BE2C (cell line): ENCODE data around the gene KCNK5.

Source experiments
- DNase-seq: peaks from one replicate; pipeline ENCODE4 v3.0.0-alpha.2; 2020
- H3K27me3 ChIP-seq: fragments of 250-450 bp; sonication (Bioruptor Pico); 2 replicates; pipeline ENCODE4 v1.5.1; 2020; ENCODE audit warnings: mild to moderate bottlenecking
- H3K36me3 ChIP-seq: fragments of 250-450 bp; sonication (Bioruptor Pico); 2 replicates; pipeline ENCODE4 v1.5.1; 2020; ENCODE audit warnings: mild to moderate bottlenecking
- H3K4me1 ChIP-seq: fragments of 250-450 bp; sonication (Bioruptor Pico); 2 replicates; pipeline ENCODE4 v1.5.1; 2020
- H3K4me3 ChIP-seq: 2 replicates; pipeline ENCODE4 v1.5.1; 2011; ENCODE audit warnings: low read depth, low read length
- H3K9me3 ChIP-seq: fragments of 250-450 bp; sonication (Bioruptor Pico); 2 replicates; pipeline ENCODE4 v1.5.1; 2020
- TF ChIP-seq, protein P1 (sequence below): IDR thresholded peaks from 2 replicates; pipeline ENCODE4 v1.5.1; 2012; ENCODE audit warnings: mild to moderate bottlenecking, low read depth, low read length

KCNK5 gene

GRCh38 chr6:39261751-39262150, 32.5 kb upstream of the KCNK5 start:
- Histone ChIP-seq H3K36me3 (no peaks in the 10 kb centered on the region), H3K4me1 (no peaks in the 10 kb centered on the region), H3K4me3 (no peak overlapping the region), H3K9me3 (no peaks in the 10 kb centered on the region), H3K27me3 (no peaks in the 10 kb centered on the region)
- TF ChIP-seq, protein P1, sequence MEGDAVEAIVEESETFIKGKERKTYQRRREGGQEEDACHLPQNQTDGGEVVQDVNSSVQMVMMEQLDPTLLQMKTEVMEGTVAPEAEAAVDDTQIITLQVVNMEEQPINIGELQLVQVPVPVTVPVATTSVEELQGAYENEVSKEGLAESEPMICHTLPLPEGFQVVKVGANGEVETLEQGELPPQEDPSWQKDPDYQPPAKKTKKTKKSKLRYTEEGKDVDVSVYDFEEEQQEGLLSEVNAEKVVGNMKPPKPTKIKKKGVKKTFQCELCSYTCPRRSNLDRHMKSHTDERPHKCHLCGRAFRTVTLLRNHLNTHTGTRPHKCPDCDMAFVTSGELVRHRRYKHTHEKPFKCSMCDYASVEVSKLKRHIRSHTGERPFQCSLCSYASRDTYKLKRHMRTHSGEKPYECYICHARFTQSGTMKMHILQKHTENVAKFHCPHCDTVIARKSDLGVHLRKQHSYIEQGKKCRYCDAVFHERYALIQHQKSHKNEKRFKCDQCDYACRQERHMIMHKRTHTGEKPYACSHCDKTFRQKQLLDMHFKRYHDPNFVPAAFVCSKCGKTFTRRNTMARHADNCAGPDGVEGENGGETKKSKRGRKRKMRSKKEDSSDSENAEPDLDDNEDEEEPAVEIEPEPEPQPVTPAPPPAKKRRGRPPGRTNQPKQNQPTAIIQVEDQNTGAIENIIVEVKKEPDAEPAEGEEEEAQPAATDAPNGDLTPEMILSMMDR, result no peak
- DNase-seq, result no peak

- Histone ChIP-seq H3K4me3 (no peak overlapping the region), H3K4me1 (no peaks in the 10 kb centered on the region), H3K9me3 (no peaks in the 10 kb centered on the region), H3K27me3 (no peaks in the 10 kb centered on the region), H3K36me3 (no peaks in the 10 kb centered on the region)
- DNase-seq, result no peak
- TF ChIP-seq, protein P1, result no peak
Observed at GRCh38 chr6:39260953-39261352, 31.7 kb upstream of the KCNK5 start.

DNA sequence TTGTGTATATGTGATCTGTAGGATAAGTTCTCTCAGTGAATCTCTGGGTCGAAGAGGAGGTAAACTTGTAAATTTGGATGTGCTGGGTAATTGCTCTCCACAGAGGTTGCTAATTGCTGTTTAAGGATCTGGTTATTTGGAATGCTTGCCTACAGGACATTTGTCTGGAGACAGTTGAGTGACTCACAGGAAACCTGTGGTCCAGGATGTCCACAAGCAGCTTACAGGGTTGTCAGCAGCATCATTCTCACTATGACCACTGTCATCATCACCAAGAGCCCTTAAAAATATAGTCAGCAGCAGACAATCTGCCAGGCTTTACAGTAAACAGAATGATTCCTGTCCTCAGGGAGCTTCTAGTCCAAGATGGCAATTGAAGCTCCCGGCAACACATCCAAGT, 31.2 kb upstream of the KCNK5 start:
- Histone ChIP-seq H3K9me3 (no peaks in the 10 kb centered on the region), H3K36me3 (no peaks in the 10 kb centered on the region), H3K4me3 (no peak overlapping the region), H3K4me1 (no peaks in the 10 kb centered on the region), H3K27me3 (no peaks in the 10 kb centered on the region)
- no peak for DNase-seq
- TF ChIP-seq, protein P1, result no peak

- H3K27me3 ChIP-seq, result peaks cover 13% of the 10 kb centered on the region
- H3K4me1 ChIP-seq, result no peaks in the 10 kb centered on the region
- H3K4me3 ChIP-seq, result no peak overlapping the region
- no peaks in the 10 kb centered on the region for H3K9me3 ChIP-seq
- no peak for DNase-seq
- no peaks in the 10 kb centered on the region for H3K36me3 ChIP-seq
- TF ChIP-seq, protein P1, result no peak
Observed at GRCh38 chr6:39256294-39256940, 27.1 kb upstream of the KCNK5 start.

GRCh38 chr6:39254999-39255535, 25.8 kb upstream of the KCNK5 start:
- Histone ChIP-seq H3K4me1 (no peaks in the 10 kb centered on the region), H3K4me3 (no peak overlapping the region), H3K36me3 (no peaks in the 10 kb centered on the region), H3K9me3 (no peaks in the 10 kb centered on the region), H3K27me3 (peaks cover 19% of the 10 kb centered on the region)
- TF ChIP-seq, protein P1, result no peak
- no peak for DNase-seq

DNA sequence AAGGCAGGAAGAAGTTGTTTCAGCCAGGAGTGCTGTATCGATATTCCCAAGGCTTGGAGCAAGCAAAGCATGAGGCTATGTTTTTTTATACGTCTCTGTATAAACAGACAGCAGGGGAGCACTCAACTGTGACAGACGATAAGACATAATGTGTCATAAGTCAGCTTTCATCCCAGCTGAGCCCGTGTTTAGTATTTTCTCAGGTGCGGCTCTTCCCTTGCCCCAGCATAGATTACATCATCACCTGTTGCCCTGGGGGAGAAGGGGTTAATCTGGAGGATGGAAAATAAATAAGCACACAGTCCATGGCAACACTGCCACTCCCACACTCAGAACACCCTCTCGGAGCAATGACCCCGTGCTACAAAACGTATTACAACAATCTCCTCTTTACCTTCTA, 22.1 kb upstream of the KCNK5 start:
- no peaks in the 10 kb centered on the region for H3K9me3 ChIP-seq
- no peaks in the 10 kb centered on the region for H3K4me1 ChIP-seq
- TF ChIP-seq, protein P1, result no peak
- no peak overlapping the region for H3K4me3 ChIP-seq
- no peaks in the 10 kb centered on the region for H3K36me3 ChIP-seq
- DNase-seq, result no peak
- peaks cover 19% of the 10 kb centered on the region for H3K27me3 ChIP-seq
